GM12878 (cell line): Measurements from ENCODE around the gene KAZN. TPM values are rescaled to one million over a fixed set of nuclear protein-coding genes. Genes with fewer than 3 reads are reported as not detected.

Source experiments
- CEBPZ ChIP-seq: fragments of 150-350 bp; IDR thresholded peaks from 2 replicates; pipeline ENCODE4 v1.6.1; 2016; ENCODE audit warnings: low read depth, low read length
- E4F1 ChIP-seq: fragments of 450-650 bp; IDR thresholded peaks from 2 replicates; pipeline ENCODE4 v1.6.1; 2018; ENCODE audit warnings: borderline replicate concordance, mild to moderate bottlenecking; ENCODE audit not compliant: partially characterized antibody
- EP300 ChIP-seq, 2 experiments: fragments of 150-350 bp in 1 of 2; IDR thresholded peaks; 2 replicates each; pipeline ENCODE4 v1.6.1; 2011 to 2012; ENCODE audit warnings: low read depth in 2 of 2, low read length in 2 of 2, borderline replicate concordance in 1 of 2, improper control_type of control experiment in 1 of 2, inconsistent platforms in 1 of 2; ENCODE audit not compliant: control insufficient read depth in 1 of 2
- MEF2A ChIP-seq: IDR thresholded peaks from 2 replicates; pipeline ENCODE4 v1.6.1; 2011; ENCODE audit warnings: low read depth, mild to moderate bottlenecking, low read length, moderate library complexity; ENCODE audit not compliant: insufficient read depth
- NFIC ChIP-seq: IDR thresholded peaks from 2 replicates; pipeline ENCODE4 v1.6.1; 2012; ENCODE audit warnings: low read depth, mild to moderate bottlenecking, inconsistent platforms, low read length, moderate library complexity
- NR2C2 ChIP-seq: IDR thresholded peaks from 2 replicates; pipeline ENCODE4 v1.6.1; 2011; ENCODE audit warnings: borderline replicate concordance, low read depth; ENCODE audit not compliant: control insufficient read depth, insufficient read length
- POLR2AphosphoS2 ChIP-seq: IDR thresholded peaks from 2 replicates; pipeline ENCODE4 v1.6.1; 2011; ENCODE audit warnings: low read depth, mild to moderate bottlenecking, low read length, improper control_type of control experiment, moderate library complexity
- RELB ChIP-seq: fragments of 450-650 bp; IDR thresholded peaks from 2 replicates; pipeline ENCODE4 v1.6.1; 2017; ENCODE audit warnings: low read depth, mild to moderate bottlenecking, moderate library complexity
- SKIL ChIP-seq: fragments of 450-650 bp; IDR thresholded peaks from 2 replicates; pipeline ENCODE4 v1.6.1; 2017; ENCODE audit warnings: mild to moderate bottlenecking, low read depth, inconsistent platforms; ENCODE audit not compliant: poor library complexity, severe bottlenecking
- SREBF1 ChIP-seq: IDR thresholded peaks from 2 replicates; pipeline ENCODE4 v1.6.1; 2012; ENCODE audit warnings: mild to moderate bottlenecking, low read length
- YBX1 ChIP-seq: fragments of 450-650 bp; IDR thresholded peaks from 2 replicates; pipeline ENCODE4 v1.6.1; 2016; ENCODE audit warnings: antibody characterized with exemption
- ZNF207 ChIP-seq: fragments of 450-650 bp; IDR thresholded peaks from 2 replicates; pipeline ENCODE4 v1.6.1; 2014; ENCODE audit warnings: antibody characterized with exemption, mild to moderate bottlenecking, borderline replicate concordance
- polyA plus RNA-seq, 11 experiments: library from polyadenylated mRNA; depleted of rRNA in 4 of 11; unstranded in 6 of 11; stranded (reverse) in 5 of 11; fragments of >200 nt; fragmentation: Nextera tagmentation in 4 of 11; fragmentation: Illumina TruSeq in 1 of 11; extraction: Ambion mirVana in 4 of 11; extraction: Trizol in 1 of 11; gene quantifications; 1 replicate in 1 of 11; 2 replicates in 10 of 11; pipeline versions ENCODE4 v1.2.1 to v1.2.3, GENCODE V29; 2011 to 2016; ENCODE audit warnings: inconsistent platforms in 2 of 11, missing spikeins in 2 of 11, low read depth in 1 of 11
- total RNA-seq, 4 experiments: library from RNA; depleted of rRNA in 3 of 4; stranded (reverse); fragments of >200 nt in 3 of 4; fragmentation: Illumina TruSeq in 1 of 4; extraction: Trizol in 1 of 4; gene quantifications; 2 replicates each; pipeline versions ENCODE4 v1.2.1 to v1.2.3, GENCODE V29; 2013 to 2021
- TF ChIP-seq, protein P1 (sequence below): IDR thresholded peaks from 2 replicates; pipeline ENCODE4 v1.6.1; 2011; ENCODE audit warnings: borderline replicate concordance, low read depth, mild to moderate bottlenecking, moderate library complexity, mixed read lengths, low read length; ENCODE audit not compliant: insufficient read depth; ENCODE audit errors: extremely low read length
- TF ChIP-seq, protein P2 (sequence below): IDR thresholded peaks from 2 replicates; pipeline ENCODE4 v1.6.1; 2012; ENCODE audit warnings: low read depth, low read length, improper control_type of control experiment

KAZN gene
- total and polyA plus RNA-seq, 10 of the 15 experiments (the other 5 are each of a cell fraction or from before 2014, with no cell fraction given), result 0.72 to 4.0 (median 1.2) TPM

GRCh38 chr1:15155888-15156741, 557.6 kb downstream of the KAZN start (continued):
- TF ChIP-seq, protein P1, sequence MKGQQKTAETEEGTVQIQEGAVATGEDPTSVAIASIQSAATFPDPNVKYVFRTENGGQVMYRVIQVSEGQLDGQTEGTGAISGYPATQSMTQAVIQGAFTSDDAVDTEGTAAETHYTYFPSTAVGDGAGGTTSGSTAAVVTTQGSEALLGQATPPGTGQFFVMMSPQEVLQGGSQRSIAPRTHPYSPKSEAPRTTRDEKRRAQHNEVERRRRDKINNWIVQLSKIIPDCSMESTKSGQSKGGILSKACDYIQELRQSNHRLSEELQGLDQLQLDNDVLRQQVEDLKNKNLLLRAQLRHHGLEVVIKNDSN, result no peak
- TF ChIP-seq NR2C2 (no peak), E4F1 (no peak), RELB (peak; percentile 63; the same call in 1 of the 2 replicates), NFIC (peak; percentile 15; the same call in 1 of the 2 replicates), YBX1 (no peak), MEF2A (no peak), SKIL (no peak), ZNF207 (no peak), EP300 (IDR thresholded peaks at IDR 0.05; ENCODE audit: borderline replicate concordance in 1 of 2, control insufficient read depth in 1 of 2, low read depth in 2 of 2, low read length in 2 of 2) (0 out of 4 replicates have a peak, but pooled peaks of 1 of the 2 experiments have one; percentile 23), POLR2AphosphoS2 (no peak), SREBF1 (no peak), CEBPZ (no peak)
- TF ChIP-seq, protein P2, sequence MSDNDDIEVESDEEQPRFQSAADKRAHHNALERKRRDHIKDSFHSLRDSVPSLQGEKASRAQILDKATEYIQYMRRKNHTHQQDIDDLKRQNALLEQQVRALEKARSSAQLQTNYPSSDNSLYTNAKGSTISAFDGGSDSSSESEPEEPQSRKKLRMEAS, result no peak
